SW480 (cell line): ENCODE results near the gene ANKS1B.

ENCODE experiments used
- DNase-seq: peaks from one replicate; pipeline ENCODE4 v3.0.0-alpha.2; 2016; ENCODE audit warnings: low spot score

The ANKS1B gene

DNA sequence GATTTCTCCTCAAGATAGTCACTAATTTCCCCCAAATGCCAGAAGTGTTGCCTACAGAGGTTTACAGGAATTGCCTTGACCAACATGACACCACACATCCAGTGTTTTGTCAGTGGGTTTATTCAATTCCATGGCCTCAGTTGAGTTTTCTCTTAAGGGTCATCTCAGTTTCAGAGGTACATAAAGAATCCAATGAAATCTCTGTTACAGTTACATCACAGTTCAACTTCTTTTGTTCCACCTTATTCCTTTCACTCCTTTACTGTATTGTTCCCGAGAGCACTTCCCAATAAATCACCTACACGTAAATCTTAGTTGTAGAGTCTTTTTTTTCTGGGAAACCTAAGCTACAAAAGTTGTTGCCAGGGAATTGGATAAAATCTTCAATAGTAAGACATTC, 410.8 kb downstream of the ANKS1B start:
- no peak for DNase-seq

DNA sequence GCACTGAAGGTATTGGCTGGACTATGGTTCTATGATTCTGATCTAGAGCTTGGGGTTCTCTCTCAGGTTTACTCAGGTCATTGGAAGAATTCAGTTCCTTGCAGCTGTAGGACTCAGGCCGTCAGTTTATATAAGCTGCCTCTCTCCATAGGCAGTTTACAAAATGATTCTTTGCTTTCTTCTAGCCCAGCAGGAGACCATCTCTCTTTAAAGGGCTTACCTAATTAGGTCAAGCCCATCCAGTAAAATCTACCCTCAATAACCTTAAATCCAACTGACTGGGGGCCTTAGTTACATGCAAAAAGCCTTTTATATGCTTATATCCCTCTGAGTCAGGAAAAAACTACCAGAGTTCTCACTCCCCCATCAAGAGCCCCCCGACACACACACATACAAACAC, 417.7 kb downstream of the ANKS1B start:
- no peak for DNase-seq

GRCh38 chr12:99558109-99558508, 426.6 kb downstream of the ANKS1B start:
- DNase-seq: no peak

DNA sequence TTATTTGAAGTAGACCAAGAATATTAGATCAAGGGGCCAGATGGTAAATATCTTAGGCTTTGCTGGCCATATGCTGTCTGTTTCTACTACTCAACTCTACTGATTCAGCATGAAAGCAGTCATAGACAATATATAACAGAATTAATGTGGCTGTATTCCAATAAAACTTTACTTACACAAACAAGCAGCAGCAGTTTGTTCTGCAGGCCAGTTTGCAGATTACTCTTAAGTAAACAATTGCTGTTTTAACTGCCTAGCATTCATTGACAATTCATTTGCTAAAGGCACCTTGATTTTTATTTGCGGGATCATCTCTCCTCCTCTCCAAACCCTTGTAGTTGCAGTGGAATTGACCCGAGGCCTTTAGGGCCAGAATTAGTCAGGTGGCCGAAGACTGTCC, 431.3 kb downstream of the ANKS1B start:
- DNase-seq: no peak

- DNase-seq: no peak
These were observed 432.7 kb downstream of the ANKS1B start for GRCh38 chr12:99552022-99552421.

DNA sequence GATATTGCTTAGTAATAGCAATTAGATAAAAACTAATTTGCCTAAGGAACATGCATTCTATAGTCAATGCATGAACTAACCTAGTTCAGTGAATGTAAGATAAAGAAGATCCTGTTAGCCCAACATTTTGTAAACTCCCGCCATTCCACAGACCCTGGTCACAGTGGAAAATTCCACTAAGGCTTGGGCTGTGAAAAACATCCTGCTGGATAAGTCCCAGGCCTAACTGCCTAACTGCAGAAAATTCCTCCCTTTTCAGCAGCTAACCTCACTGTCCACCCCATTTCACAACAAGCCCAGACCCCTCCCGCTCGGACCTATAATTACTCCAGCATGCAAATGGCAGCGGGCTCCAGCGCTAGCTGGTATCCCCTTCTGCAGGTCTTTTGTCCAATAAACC, 435.1 kb downstream of the ANKS1B start:
- no peak for DNase-seq

- no peak for DNase-seq
These were observed 435.5 kb downstream of the ANKS1B start for GRCh38 chr12:99549196-99549595.

GRCh38 chr12:99544457-99544856, 440.3 kb downstream of the ANKS1B start:
- DNase-seq: no peak

- DNase-seq: no peak
These were observed 454.8 kb downstream of the ANKS1B start for GRCh38 chr12:99529966-99530365.

GRCh38 chr12:99528478-99528877, 456.3 kb downstream of the ANKS1B start:
- no peak for DNase-seq

- no peak for DNase-seq
These were observed 460.9 kb downstream of the ANKS1B start for GRCh38 chr12:99523853-99524252.

- DNase-seq: no peak
These were observed 462.3 kb downstream of the ANKS1B start for GRCh38 chr12:99522456-99522855.

- no peak for DNase-seq
These were observed 463.1 kb downstream of the ANKS1B start for GRCh38 chr12:99521664-99522063.

DNA sequence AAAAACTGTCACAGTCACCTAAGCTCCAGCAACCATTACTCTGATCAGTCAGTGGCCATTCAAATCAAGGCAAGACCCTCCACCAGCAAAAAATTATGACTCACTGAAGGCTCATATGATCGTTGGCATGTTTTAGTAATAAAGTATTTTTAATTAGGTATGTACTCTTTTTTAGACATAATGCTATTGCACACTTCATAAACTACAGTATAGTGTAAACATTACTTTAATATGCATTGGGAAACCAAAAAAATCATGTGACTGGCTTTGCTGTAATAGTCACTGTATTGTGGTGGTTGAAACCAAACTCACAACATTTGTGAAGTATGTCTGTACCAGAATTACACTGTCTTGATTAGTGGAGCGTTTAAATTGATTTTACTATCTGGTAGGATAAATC, 471.7 kb downstream of the ANKS1B start:
- no peak for DNase-seq

GRCh38 chr12:99505805-99506204, 478.9 kb downstream of the ANKS1B start:
- no peak for DNase-seq

DNA sequence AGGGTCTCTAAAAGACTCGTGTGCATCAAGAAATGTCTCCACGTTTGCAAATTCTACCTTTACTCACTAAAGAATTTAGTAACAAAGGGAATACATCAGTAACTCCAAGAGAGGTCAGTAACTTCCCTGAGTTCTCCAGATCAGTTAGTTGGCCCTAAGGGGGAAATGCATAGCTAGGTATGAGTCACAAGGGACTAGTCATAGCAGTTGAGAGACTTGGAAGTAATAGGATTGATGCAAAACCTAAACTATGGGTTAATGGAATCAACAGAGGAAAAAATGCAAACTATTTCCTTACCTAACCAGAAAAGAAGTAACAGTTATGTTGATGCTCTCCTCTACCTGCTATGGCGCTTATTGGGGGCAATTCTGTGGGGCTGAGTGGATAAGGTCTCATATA, 486.0 kb downstream of the ANKS1B start:
- no peak for DNase-seq

- no peak for DNase-seq
These were observed 488.9 kb downstream of the ANKS1B start for GRCh38 chr12:99495799-99496198.

DNA sequence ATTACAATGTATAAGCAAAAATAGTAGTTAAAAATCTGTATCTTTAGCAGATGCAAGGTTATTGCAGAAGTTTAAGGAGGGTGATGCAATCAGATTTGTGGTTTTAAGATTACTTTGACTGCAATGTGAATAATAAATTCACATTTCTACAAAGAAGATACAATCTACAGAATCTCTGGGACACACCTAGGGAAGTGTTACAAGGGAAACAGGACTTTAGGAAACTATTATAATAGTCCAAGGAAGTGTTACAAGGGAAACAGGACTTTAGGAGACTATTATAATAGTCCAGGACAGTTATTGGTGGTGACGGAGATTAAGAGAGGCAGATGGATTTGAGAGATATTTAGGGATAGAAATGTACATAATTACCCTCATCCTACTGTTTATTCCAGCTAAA, 491.5 kb downstream of the ANKS1B start:
- no peak for DNase-seq

GRCh38 chr12:99486277-99486676, 498.5 kb downstream of the ANKS1B start:
- no peak for DNase-seq

DNA sequence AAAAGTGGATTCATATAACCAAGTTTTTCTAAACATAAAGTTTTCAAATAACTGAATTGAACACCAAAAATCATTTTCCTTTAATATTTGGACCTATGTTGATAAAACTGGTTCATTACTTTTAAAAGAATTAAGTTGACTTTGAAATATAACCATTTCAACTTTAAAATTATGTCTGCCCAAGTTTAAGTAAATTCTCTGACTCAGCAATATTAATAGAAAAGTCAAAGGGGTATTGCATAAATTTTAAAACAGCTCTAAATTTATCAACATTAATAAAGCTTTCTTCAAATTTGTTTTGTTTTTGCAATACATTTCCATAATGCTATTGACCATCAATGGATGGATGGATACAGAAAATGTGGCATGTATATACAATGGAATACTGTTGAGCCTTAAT, 505.6 kb downstream of the ANKS1B start:
- DNase-seq: no peak

DNA sequence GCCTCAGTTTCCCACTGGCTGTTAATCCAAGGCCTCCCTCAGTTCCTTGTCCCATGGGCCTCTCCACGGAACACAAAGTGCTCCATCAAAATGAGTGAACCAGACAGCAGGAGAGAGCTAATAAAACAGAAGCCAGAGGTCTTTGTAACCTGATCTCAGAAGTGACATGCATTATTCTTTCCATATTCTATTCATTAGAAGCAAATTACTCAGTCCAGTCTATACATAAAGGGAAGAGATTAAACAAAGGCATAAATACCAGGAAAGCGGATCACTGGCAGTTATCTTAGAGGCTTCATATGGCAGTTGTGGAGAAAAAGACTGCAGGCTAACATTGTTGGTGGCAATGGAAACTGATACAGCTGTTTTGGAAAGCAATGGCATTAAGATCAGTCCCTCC, 507.8 kb downstream of the ANKS1B start:
- DNase-seq: peak; percentile 1

DNA sequence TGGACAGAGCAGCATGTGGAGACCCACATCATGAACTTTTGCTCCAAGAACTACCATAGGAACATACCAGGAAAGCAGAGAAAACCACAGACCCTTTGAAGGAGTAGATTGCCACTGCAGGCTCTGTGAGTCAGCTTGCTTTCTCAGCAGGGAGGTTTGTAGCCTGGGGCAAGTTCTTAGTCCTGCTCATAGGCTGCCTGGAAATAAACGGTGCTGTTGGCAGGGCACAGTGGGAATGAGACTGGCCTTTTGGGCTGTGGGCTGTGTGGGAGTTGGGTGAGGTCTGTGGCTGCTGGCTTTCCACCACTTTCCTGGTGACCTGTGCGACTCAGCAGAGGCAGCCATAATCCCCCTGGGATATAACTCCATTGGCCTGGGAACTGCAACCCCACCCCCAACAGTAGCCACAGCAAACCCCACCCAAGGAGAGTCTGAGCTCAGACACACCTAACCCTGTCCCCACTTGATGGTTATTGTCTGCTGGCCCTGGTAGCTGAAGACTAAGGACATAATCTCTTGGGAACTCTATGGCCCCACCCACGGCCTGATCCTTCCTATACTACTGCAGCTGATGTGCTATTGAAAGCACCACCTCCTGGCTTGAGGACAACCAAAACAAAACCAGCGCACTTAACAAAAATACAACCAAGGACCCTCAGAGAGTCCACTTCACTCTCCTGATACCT, 529.2 kb downstream of the ANKS1B start:
- DNase-seq: no peak

DNA sequence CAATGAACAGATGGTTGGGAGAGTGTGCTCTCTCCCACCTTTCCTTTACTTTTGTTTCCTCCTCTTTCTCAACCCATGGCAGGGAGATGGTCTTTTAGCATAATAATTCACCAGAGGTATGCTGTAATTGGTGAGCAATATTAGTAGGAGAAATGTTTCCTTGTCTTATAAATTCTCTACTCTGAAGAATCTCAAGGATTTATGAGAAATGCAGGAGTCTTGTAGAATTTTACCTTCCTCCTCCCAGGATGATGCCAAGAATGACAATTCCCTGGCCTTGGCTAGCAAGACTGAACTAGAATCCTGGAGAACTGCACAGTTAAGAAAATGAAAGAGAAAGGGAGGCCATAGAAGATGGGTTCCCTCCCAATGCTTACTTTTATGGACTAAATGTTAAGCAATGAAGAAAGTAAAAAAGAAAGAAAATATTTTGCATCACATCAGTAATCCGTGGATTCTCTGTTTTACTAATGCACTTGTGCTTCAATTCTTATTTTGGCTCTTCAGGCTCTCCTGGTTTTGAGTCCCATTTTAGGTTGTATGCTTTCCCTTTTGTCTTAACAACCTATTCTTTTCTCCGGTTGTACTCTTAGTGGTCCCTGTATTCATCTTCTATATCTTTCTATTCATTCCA, 530.1 kb downstream of the ANKS1B start:
- no peak for DNase-seq
